Measurements from ENCODE around the gene SLC38A3. TPM values are rescaled to one million over a fixed set of nuclear protein-coding genes. Genes with fewer than 3 reads are reported as not detected.

SLC38A3 gene
- total RNA-seq, result 0.29 and 0.36 TPM in 2 replicates

- H3K4me2 ChIP-seq (ENCODE audit: insufficient read depth, low read length), result peak within 1 kb of the TSS; percentile 45
- TF ChIP-seq CTCF (IDR thresholded peaks at IDR 0.05; ENCODE audit: extremely low read depth, low read depth, low read length), result no peak
- H4K20me1 ChIP-seq (ENCODE audit: insufficient read depth, low read length), result no peaks in the 10 kb centered on the region
- H3K9me3 ChIP-seq (ENCODE audit: low read depth, low read length), result no peaks in the 10 kb centered on the region
- H3K4me1 ChIP-seq (ENCODE audit: insufficient read depth, low read length), result no peaks in the 10 kb centered on the region
- no peak within 1 kb of the TSS for H2AFZ ChIP-seq (ENCODE audit: low read length)
- peak within 1 kb of the TSS; percentile 39 for H3K4me3 ChIP-seq (ENCODE audit: insufficient read depth, low read length)
- peak; percentile 89 for DNase-seq (ENCODE audit: insufficient read length, low spot score, missing footprints)
- H3K27me3 ChIP-seq (ENCODE audit: insufficient read depth, low read length), result peaks cover 67% of the 10 kb centered on the region
- no peaks in the 10 kb centered on the region for H3K36me3 ChIP-seq (ENCODE audit: insufficient read depth, low read length)
- H3K27ac ChIP-seq (ENCODE audit: low read depth, low read length), result no peak within 1 kb of the TSS
- H3K79me2 ChIP-seq (ENCODE audit: insufficient read depth, low read length), result no peaks in the 10 kb centered on the region
Observed at GRCh38 chr3:50204804-50205412, at the start of gene SLC38A3. SLC38A3 (plus strand) TSS chr3:50205271; CDS start chr3:50214200, 8,929 bp downstream.

DNA sequence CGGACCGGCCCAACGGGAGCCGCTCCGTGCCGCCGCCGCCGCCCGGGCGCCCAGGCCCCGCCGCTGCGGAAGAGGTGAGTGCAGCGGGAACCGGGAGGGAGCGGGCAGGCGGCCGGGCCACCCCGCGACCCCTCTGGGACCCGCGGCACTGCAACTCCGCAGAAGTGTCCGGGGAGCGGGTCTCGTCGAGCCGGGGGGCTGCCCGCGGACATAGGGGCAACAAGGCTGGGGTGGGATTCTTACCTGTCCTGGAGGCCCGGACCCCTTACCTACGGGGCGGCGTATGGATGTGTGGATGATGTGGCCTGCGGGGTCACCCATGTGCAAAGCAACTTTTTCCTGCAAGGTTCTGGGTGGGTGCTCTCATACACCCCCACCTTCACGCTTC lies 49.6 kb upstream of the SLC38A3 start:
- no peaks in the 10 kb centered on the region for H3K36me3 ChIP-seq (ENCODE audit: insufficient read depth, low read length)
- H3K27ac ChIP-seq (ENCODE audit: low read depth, low read length), result no peak overlapping the region
- peaks cover 8% of the 10 kb centered on the region for H3K27me3 ChIP-seq (ENCODE audit: insufficient read depth, low read length)
- H2AFZ ChIP-seq (ENCODE audit: low read length), result no peak overlapping the region
- no peaks in the 10 kb centered on the region for H4K20me1 ChIP-seq (ENCODE audit: insufficient read depth, low read length)
- TF ChIP-seq CTCF (IDR thresholded peaks at IDR 0.05; ENCODE audit: extremely low read depth, low read depth, low read length), result no peak
- H3K4me3 ChIP-seq (ENCODE audit: insufficient read depth, low read length), result peak overlapping the region; percentile 73
- no peak for DNase-seq (ENCODE audit: insufficient read length, low spot score, missing footprints)
- no peaks in the 10 kb centered on the region for H3K9me3 ChIP-seq (ENCODE audit: low read depth, low read length)
- peaks cover 22% of the 10 kb centered on the region for H3K4me1 ChIP-seq (ENCODE audit: insufficient read depth, low read length)
- H3K4me2 ChIP-seq (ENCODE audit: insufficient read depth, low read length), result peak overlapping the region; percentile 65
- H3K79me2 ChIP-seq (ENCODE audit: insufficient read depth, low read length), result peaks cover 40% of the 10 kb centered on the region

GRCh38 chr3:50155891-50156290 lies 49.2 kb upstream of the SLC38A3 start:
- Histone ChIP-seq H4K20me1 (ENCODE audit: insufficient read depth, low read length) (no peaks in the 10 kb centered on the region), H3K4me2 (ENCODE audit: insufficient read depth, low read length) (peak overlapping the region; percentile 65), H2AFZ (ENCODE audit: low read length) (no peak overlapping the region), H3K4me1 (ENCODE audit: insufficient read depth, low read length) (peaks cover 22% of the 10 kb centered on the region), H3K9me3 (ENCODE audit: low read depth, low read length) (no peaks in the 10 kb centered on the region), H3K4me3 (ENCODE audit: insufficient read depth, low read length) (peak overlapping the region; percentile 73), H3K27me3 (ENCODE audit: insufficient read depth, low read length) (peaks cover 8% of the 10 kb centered on the region), H3K27ac (ENCODE audit: low read depth, low read length) (no peak overlapping the region), H3K79me2 (ENCODE audit: insufficient read depth, low read length) (peaks cover 40% of the 10 kb centered on the region), H3K36me3 (ENCODE audit: insufficient read depth, low read length) (no peaks in the 10 kb centered on the region)
- no peak for TF ChIP-seq CTCF (IDR thresholded peaks at IDR 0.05; ENCODE audit: extremely low read depth, low read depth, low read length)
- no peak for DNase-seq (ENCODE audit: insufficient read length, low spot score, missing footprints)

- Histone ChIP-seq H3K27ac (ENCODE audit: low read depth, low read length) (no peak overlapping the region), H3K4me2 (ENCODE audit: insufficient read depth, low read length) (peak overlapping the region; percentile 65), H3K9me3 (ENCODE audit: low read depth, low read length) (no peaks in the 10 kb centered on the region), H3K36me3 (ENCODE audit: insufficient read depth, low read length) (no peaks in the 10 kb centered on the region), H3K79me2 (ENCODE audit: insufficient read depth, low read length) (peaks cover 40% of the 10 kb centered on the region), H3K27me3 (ENCODE audit: insufficient read depth, low read length) (peaks cover 8% of the 10 kb centered on the region), H3K4me1 (ENCODE audit: insufficient read depth, low read length) (peaks cover 22% of the 10 kb centered on the region), H3K4me3 (ENCODE audit: insufficient read depth, low read length) (peak overlapping the region; percentile 73), H2AFZ (ENCODE audit: low read length) (peak overlapping the region; percentile 77), H4K20me1 (ENCODE audit: insufficient read depth, low read length) (no peaks in the 10 kb centered on the region)
- no peak for TF ChIP-seq CTCF (IDR thresholded peaks at IDR 0.05; ENCODE audit: extremely low read depth, low read depth, low read length)
- DNase-seq (ENCODE audit: insufficient read length, low spot score, missing footprints), result peak; percentile 93
Observed at GRCh38 chr3:50156549-50157493, 48.2 kb upstream of the SLC38A3 start.

Data from osteoblast (primary cell).